ENCODE results near the gene MANEA. TPM values are rescaled to one million over a fixed set of nuclear protein-coding genes. Genes with fewer than 3 reads are reported as not detected.
A peak's percentile ranks its signal among the peaks of the same experiment; 100 is the strongest.

The MANEA gene
- total RNA-seq, 2 experiments from 2014 or later, result 9.1 to 13.2 TPM

DNA sequence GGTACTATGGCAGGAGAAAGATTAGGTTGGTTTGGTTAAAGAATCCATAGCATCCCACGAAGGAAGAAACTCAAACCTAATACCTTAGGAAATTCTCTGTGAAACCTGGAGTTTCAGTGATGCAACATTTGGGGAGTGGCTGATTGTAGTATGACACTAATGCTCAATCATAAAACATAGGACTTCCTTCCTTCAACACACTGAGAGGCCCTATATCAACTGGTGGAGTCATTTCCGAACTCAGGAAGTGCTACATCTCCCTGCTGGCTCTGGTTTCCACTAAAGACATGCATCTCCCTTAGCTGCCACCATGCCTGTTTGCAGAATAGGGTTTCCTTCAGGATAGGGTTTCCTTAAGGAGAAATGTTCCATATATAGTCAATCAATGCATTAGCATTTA, 5.2 kb upstream of the MANEA start:
- TF ChIP-seq EZH2phosphoT487 (IDR thresholded peaks at IDR 0.05; ENCODE audit: borderline replicate concordance, low read depth, low read length), result no peak
- TF ChIP-seq, protein P1, sequence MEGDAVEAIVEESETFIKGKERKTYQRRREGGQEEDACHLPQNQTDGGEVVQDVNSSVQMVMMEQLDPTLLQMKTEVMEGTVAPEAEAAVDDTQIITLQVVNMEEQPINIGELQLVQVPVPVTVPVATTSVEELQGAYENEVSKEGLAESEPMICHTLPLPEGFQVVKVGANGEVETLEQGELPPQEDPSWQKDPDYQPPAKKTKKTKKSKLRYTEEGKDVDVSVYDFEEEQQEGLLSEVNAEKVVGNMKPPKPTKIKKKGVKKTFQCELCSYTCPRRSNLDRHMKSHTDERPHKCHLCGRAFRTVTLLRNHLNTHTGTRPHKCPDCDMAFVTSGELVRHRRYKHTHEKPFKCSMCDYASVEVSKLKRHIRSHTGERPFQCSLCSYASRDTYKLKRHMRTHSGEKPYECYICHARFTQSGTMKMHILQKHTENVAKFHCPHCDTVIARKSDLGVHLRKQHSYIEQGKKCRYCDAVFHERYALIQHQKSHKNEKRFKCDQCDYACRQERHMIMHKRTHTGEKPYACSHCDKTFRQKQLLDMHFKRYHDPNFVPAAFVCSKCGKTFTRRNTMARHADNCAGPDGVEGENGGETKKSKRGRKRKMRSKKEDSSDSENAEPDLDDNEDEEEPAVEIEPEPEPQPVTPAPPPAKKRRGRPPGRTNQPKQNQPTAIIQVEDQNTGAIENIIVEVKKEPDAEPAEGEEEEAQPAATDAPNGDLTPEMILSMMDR (conservative IDR thresholded peaks at IDR 0.05; ENCODE audit: low read length), result no peak
- Histone ChIP-seq H3K4me1 (ENCODE audit: insufficient read depth, low read length, poor library complexity, severe bottlenecking) (peaks cover 14% of the 10 kb centered on the region), H3K36me3 (ENCODE audit: insufficient read depth, low read length) (no peaks in the 10 kb centered on the region), H4K20me1 (ENCODE audit: insufficient read depth, low read length) (peaks cover 6% of the 10 kb centered on the region; the same call in 1 of the 2 replicates), H3K79me2 (ENCODE audit: insufficient read depth, low read depth, low read length) (peaks cover 41% of the 10 kb centered on the region), H3K27ac (ENCODE audit: low read depth, low read length, poor library complexity, severe bottlenecking) (no peak overlapping the region), H3K4me2 (ENCODE audit: low read length) (no peak overlapping the region), H3K9me2 (ENCODE audit: insufficient read depth, low read length) (no peaks in the 10 kb centered on the region), H2AFZ (ENCODE audit: low read length) (no peak overlapping the region), H3K4me3 (ENCODE audit: low read depth, low read length, poor library complexity, severe bottlenecking) (no peak overlapping the region), H3K9me3 (ENCODE audit: low read length) (no peaks in the 10 kb centered on the region)
- no peak for DNase-seq (ENCODE audit: low spot score)
- ChIA-PET POLR2A (interaction anchor here (0.5 kb wide), 1 partner anchor 50 kb away, joined by 3 read pairs; no protein-coding TSS in a partner anchor), CTCF (ENCODE audit: unreplicated experiment) (no interaction called here)
- no TSS peak for BruUV-seq (replicated peaks)
- intact Hi-C loops (cut with micrococcal nuclease; ENCODE audit: unreplicated experiment), result loop anchor here (10.0 kb wide), 1 partner anchor 1043 kb away; no protein-coding TSS in a partner anchor

DNA sequence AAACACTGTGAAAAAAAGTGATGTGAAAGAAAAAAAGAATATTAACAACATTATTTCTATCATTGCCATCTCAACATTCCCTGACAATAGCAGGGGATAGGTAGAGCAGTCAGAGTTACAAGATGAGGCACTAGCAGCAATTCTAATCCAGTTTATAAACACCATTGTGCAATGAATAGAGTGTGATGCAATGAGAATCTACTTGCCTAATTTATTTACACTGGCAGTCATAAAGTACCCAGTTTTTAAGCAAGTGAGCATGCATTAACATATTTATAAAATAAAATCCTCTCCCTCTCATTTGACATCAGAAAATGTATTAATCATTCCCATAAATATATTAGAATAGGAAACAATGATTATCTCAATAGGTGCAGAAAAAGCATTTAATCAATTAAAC, 2.5 kb upstream of the MANEA start:
- H3K9me2 ChIP-seq (ENCODE audit: insufficient read depth, low read length), result no peaks in the 10 kb centered on the region
- POLR2A ChIA-PET, result no interaction called here
- H3K4me2 ChIP-seq (ENCODE audit: low read length), result peak overlapping the region; percentile 70
- peak overlapping the region; percentile 84 for H3K4me3 ChIP-seq (ENCODE audit: low read depth, low read length, poor library complexity, severe bottlenecking)
- no peaks in the 10 kb centered on the region for H3K9me3 ChIP-seq (ENCODE audit: low read length)
- H4K20me1 ChIP-seq (ENCODE audit: insufficient read depth, low read length), result peaks cover 6% of the 10 kb centered on the region; the same call in 1 of the 2 replicates
- H2AFZ ChIP-seq (ENCODE audit: low read length), result no peak overlapping the region
- peaks cover 31% of the 10 kb centered on the region for H3K4me1 ChIP-seq (ENCODE audit: insufficient read depth, low read length, poor library complexity, severe bottlenecking)
- H3K79me2 ChIP-seq (ENCODE audit: insufficient read depth, low read depth, low read length), result peaks cover 59% of the 10 kb centered on the region
- TF ChIP-seq EZH2phosphoT487 (IDR thresholded peaks at IDR 0.05; ENCODE audit: borderline replicate concordance, low read depth, low read length), result no peak
- TF ChIP-seq, protein P1 (conservative IDR thresholded peaks at IDR 0.05; ENCODE audit: low read length), result no peak
- no TSS peak for BruUV-seq (replicated peaks)
- intact Hi-C loops (cut with micrococcal nuclease; ENCODE audit: unreplicated experiment), result loop anchor here (5.0 to 10.0 kb wide), 2 partner anchors 947 to 1040 kb away; partner anchors contain the start of gene UFL1
- DNase-seq (ENCODE audit: low spot score), result no peak
- H3K27ac ChIP-seq (ENCODE audit: low read depth, low read length, poor library complexity, severe bottlenecking), result no peak overlapping the region
- H3K36me3 ChIP-seq (ENCODE audit: insufficient read depth, low read length), result no peaks in the 10 kb centered on the region
- CTCF ChIA-PET (ENCODE audit: unreplicated experiment), result no interaction called here

DNA sequence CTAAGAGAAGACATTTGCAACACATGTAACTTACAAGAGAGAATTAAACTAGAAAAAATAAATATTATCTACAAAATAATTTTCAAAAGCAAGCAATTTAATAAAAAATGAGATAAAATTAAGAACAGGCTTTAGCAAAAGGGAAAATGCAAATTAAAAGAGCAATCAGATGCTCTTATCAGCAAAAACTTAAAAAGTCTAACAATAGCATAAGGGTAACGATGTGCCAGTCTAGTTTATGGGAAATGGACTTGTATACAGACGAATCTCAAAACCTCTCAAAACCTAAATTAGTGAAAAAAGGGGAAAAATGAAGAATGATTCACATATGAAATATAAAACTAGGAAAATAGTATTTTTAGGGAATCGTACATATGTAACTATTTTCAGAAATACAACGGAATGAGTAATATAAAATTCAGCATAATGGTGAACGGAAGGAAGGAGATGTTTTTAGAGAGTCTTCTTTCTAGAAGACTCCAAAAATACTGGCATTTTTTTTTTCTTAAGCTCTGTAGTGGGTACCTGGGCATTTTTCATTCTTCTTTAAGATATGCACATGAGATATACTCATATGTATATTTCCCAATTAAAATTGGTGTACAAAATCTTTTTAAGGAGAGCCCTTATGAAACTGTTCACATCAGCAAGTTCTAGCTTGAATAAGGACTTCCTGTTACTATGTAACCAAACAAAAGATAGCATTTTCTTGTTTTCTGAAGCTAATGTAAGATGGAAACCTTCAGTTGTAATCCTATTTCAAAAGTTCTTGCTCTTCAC, 927 bp upstream of the MANEA start:
- intact Hi-C loops (cut with micrococcal nuclease; ENCODE audit: unreplicated experiment), result loop anchor here (2.0 to 10.0 kb wide), 3 partner anchors 946 to 1472 kb away; partner anchors contain the start of gene UFL1

More for the DNA sequence above, 927 bp upstream of the MANEA start:
- TF ChIP-seq EZH2phosphoT487 (IDR thresholded peaks at IDR 0.05; ENCODE audit: borderline replicate concordance, low read depth, low read length), result no peak
- TF ChIP-seq, protein P1 (conservative IDR thresholded peaks at IDR 0.05; ENCODE audit: low read length), result no peak
- BruUV-seq (replicated peaks), result no TSS peak
- CTCF ChIA-PET (ENCODE audit: unreplicated experiment), result no interaction called here
- POLR2A ChIA-PET, result interaction anchor here (0.6 to 0.7 kb wide), 3 partner anchors 64 to 1312 kb away, joined by 3 read pairs; no protein-coding TSS in a partner anchor
- peaks cover 72% of the 10 kb centered on the region for H3K79me2 ChIP-seq (ENCODE audit: insufficient read depth, low read depth, low read length)
- peaks cover 6% of the 10 kb centered on the region; the same call in 1 of the 2 replicates for H4K20me1 ChIP-seq (ENCODE audit: insufficient read depth, low read length)
- H2AFZ ChIP-seq (ENCODE audit: low read length), result peak overlapping the region; percentile 83
- peak; percentile 41 for DNase-seq (ENCODE audit: low spot score)
- no peaks in the 10 kb centered on the region for H3K9me2 ChIP-seq (ENCODE audit: insufficient read depth, low read length)
- H3K4me3 ChIP-seq (ENCODE audit: low read depth, low read length, poor library complexity, severe bottlenecking), result peak overlapping the region; percentile 84
- H3K27ac ChIP-seq (ENCODE audit: low read depth, low read length, poor library complexity, severe bottlenecking), result peak overlapping the region; percentile 93
- peak overlapping the region; percentile 70 for H3K4me2 ChIP-seq (ENCODE audit: low read length)
- H3K4me1 ChIP-seq (ENCODE audit: insufficient read depth, low read length, poor library complexity, severe bottlenecking), result peaks cover 31% of the 10 kb centered on the region
- H3K9me3 ChIP-seq (ENCODE audit: low read length), result no peaks in the 10 kb centered on the region
- no peaks in the 10 kb centered on the region for H3K36me3 ChIP-seq (ENCODE audit: insufficient read depth, low read length)
